GM21447 (cell line): ENCODE measurements around the gene MRPL9.
"Not testable (repeated sequence)": the region's sequence is repeated elsewhere in the genome, so short reads cannot be mapped to it uniquely, and the experiment has no call there.

ENCODE experiments used
- ATAC-seq: cut with Tn5 transposase; IDR thresholded peaks from one replicate; pipeline ENCODE4 v1.9.1; 2021; ENCODE audit not compliant: unreplicated experiment

The MRPL9 gene

DNA sequence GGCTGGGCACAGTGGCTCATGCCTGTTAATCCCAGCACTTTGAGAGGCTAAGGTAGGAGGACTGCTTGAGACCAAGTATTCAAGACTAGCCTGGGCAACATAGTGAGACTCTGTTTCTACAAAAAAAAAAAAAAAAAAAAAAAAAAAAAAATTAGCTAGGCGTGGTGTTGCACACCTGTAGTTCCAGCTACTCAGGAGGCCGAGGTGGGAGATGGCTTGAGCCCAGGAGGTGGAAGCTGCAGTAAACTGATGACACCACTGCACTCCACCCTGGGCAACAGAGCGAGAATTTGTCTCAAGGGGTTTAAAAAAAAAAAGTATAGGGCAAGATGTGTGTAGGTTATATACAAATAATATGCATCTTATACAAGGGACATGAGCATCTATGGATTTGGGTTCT, 24.4 kb upstream of the MRPL9 start:
- ATAC-seq = no peak

DNA sequence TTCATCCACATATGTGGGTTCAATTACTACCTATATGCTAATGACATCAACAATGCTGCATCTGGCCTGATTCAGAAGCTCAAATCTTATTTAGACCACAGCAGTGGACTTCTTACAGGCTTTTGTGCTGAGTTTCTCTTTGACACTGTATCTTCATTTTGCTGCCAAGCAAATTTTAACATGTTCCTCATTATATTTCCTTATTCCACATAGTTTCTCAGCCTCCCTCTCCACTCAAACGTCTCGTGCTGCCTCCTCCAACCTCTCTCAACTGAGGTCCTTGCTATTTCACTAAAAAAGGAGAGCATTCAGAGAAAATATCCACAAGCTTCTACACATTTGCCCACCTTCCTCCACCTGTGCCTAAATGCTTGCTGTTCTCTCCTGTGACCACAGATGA, 20.5 kb upstream of the MRPL9 start:
- ATAC-seq = no peak

GRCh38 chr1:151782741-151783140, 19.4 kb upstream of the MRPL9 start:
- ATAC-seq = no peak

GRCh38 chr1:151782026-151782425, 18.7 kb upstream of the MRPL9 start:
- not testable (repeated sequence) for ATAC-seq

- ATAC-seq = not testable (repeated sequence)
These were observed 17.4 kb upstream of the MRPL9 start for GRCh38 chr1:151780736-151781135.

- no peak for ATAC-seq
These were observed 16.6 kb upstream of the MRPL9 start for GRCh38 chr1:151779852-151780251.

- ATAC-seq = no peak
These were observed 14.0 kb upstream of the MRPL9 start for GRCh38 chr1:151777317-151777716.

GRCh38 chr1:151776665-151777062, 13.4 kb upstream of the MRPL9 start:
- no peak for ATAC-seq

GRCh38 chr1:151775894-151776664, 12.8 kb upstream of the MRPL9 start:
- no peak for ATAC-seq

GRCh38 chr1:151774256-151774922, 11.1 kb upstream of the MRPL9 start:
- ATAC-seq = no peak

DNA sequence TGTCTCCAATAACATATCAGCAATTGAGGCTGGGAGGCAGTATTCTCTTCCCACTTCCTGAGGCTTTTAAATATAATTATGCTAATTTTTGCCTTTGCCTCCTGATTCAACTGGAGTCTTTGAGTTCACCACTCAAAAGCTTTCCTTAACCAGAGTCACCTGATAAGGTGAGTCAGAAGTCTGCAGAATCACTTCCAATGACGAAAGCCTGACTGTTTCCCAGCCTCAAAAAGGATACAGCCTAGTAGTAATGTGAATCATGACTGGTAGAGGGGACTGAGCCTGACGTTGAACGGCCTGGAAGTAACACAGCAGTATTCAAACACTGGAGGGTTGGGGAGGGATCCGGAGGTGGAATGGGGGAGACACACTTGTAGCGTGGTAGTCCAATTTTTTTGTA, 10.4 kb upstream of the MRPL9 start:
- no peak for ATAC-seq

DNA sequence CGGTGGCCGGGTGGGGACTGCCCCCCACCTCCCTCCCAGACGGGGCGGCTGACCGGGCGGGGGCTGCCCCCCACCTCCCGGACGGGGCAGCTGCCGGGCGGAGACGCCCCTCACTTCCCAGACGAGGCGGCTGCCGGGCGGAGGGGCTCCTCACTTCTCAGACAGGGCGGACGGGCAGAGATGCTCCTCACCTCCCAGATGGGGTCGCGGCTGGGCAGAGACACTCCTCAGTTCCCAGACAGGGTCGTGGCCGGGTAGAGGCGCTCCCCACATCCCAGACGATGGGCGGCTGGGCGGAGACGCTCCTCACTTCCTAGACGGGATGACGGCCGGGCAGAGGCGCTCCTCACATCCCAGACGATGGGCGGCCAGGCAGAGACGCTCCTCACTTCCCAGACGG, 6.0 kb upstream of the MRPL9 start:
- not testable (repeated sequence) for ATAC-seq

DNA sequence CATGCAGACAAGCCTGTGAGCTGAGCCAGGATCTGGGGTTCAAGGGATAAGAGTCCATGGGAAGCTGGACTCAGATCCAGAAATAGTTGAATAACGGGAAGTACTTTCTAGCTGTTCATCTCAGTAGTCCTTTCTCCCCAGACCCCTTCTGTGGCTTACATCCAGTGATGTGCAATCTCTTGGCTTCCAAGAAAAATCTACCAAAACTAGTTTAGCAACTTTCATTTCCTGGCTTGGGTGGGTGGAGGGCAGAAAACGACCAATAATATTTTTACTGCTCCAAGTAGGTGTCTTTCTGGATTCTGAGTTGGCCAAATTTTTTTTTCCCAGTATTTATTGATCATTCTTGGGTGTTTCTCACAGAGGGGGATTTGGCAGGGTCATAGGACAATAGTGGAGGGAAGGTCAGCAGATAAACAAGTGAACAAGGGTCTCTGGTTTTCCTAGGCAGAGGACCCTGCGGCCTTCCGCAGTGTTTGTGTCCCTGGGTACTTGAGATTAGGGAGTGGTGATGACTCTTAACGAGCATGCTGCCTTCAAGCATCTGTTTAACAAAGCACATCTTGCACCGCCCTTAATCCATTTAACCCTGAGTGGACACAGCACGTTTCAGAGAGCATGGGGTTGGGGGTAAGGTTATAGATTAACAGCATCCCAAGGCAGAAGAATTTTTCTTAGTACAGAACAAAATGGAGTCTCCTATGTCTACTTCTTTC, 5.2 kb upstream of the MRPL9 start:
- not testable (repeated sequence) for ATAC-seq

GRCh38 chr1:151763990-151764389, 694 bp upstream of the MRPL9 start:
- no peak for ATAC-seq

DNA sequence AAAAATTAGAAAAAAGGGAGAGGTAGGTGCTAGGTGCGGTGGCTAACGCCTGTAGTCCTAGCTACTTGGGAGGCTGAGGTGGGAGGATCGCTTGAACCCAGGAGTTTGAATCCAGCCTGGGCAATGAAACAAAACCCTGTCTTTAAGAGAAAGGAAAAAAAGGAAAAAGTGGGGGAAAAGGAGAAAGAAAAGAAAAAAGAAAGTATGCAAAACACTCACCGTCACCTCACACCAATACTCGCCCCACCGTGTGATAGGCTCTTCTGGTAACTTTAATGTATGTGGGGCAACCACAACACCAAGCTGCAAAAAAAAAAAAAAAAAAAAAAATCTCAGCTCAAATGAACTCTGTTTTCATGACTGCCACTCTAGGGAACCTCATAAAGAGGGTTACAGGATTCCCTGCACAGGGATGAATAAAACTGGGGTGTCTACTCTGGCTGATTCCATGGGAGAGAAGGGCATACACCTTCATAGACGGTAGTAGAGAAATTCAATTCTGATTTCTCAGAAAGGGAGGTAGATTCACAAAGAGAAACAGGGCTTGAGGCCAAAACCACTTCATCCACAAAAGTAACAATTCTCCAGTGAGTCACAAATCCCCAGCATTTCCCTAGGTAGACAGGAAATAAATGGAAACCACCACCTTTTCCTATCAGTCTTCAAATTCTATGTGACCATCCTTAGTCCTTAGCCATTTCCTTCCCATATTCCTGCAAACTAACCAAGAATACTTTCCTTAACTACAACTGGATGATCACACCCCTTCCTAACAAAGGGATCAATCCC, 2.5 kb downstream of the MRPL9 start:
- no peak for ATAC-seq

DNA sequence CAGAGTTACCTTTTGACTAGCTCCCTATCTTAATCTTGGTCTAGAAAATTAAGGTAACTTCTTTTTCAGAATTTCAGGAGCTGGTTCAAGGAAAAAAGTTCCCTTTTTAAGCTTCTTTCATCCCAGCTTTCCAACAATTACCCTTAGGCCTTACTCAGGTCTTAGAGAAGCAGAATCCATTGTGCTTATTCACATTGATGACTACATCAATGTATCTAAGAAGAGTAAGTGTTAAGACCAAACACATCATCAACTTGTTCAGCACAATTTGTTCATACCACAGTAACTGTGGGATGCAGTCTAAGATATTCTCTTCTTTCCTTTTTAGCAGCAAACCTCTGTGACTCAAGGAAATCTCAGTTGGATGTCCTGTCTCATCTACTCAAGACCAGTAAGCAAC, 4.1 kb downstream of the MRPL9 start:
- ATAC-seq = no peak

GRCh38 chr1:151756291-151756690, 7.0 kb downstream of the MRPL9 start:
- no peak for ATAC-seq

GRCh38 chr1:151741516-151741915, 21.8 kb downstream of the MRPL9 start:
- no peak for ATAC-seq

DNA sequence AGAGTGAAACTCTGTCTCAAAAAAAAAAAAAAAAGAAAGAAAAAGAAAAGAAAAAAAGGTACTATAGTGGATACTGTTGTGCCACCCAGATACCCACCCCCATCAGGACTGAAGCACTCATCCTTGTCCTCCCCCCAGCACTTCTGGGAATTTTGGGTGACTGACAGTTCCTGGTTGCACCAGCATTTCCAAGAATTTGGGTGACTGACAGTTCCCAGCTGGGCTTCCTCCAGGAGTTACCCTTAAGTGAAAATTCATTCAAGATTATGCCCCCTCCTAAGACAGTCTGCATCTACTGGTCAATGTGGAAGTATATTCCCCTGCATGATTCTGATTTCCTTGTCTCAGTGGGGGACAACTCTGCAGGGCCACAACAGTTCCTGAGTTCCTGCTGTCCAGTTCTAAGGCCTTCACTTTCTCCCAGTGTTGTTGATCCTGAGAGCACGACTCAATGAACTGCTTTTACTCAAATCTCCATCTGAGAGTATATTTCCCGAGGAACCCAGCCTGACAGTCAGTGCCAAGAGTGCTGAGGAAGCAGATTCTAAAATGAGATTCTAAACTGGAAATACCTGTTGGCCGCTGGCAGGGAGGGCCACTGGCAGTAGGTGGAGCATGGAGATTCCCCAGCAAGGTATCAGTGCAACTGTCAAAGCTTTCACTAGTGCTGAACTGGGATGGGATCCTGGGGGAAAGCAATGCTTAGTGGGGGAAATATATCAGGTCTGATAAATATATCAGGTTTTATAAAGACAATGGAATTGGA, 23.5 kb downstream of the MRPL9 start:
- no peak for ATAC-seq

GRCh38 chr1:151737479-151737878, 25.8 kb downstream of the MRPL9 start:
- no peak for ATAC-seq
